ENCODE measurements around the gene CRYBG1. TPM values are rescaled to one million over a fixed set of nuclear protein-coding genes. Genes with fewer than 3 reads are reported as not detected.

Gene CRYBG1
- total and polyA plus RNA-seq, 2 of the 13 experiments (the other 11 are each of a cell fraction or from before 2014, with no cell fraction given): 10.1 to 21.9 TPM

DNA sequence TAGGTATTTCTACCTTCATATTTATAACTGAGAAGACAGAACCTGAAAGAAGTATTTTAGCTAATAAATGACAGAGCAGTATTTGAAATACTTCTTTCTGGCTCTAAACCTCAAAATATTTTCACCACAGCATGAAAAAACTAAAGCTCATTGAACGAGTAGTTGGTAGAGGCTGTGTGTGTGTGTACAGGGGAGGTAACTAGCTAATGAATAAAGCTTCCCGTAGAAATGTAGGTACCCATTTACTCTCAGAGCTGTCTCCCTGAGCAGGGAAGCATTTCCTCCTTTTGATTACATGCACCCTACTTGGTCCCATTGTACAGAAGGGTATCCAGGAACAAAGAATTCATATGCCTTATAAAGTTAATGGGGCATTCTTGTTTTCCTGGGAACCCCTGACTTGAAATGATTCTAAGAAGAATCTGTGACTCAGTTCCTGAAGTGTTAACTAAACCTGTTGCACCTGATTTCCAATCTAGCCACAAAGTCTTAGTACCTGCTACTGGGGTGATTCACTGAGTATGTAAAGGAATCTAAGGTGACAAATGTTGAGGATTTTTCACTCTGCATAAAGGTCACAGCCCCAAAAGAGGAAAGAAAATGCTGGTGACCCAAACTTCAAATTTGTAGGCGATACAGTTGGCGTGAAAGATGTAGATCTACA is 12.5 kb downstream of the CRYBG1 start (continued):
- TF ChIP-seq ZNF543 (CRISPR knock-in tag; IDR thresholded peaks at IDR 0.05) (no peak), ZNF329 (CRISPR knock-in tag; IDR thresholded peaks at IDR 0.05; ENCODE audit: low read depth) (no peak), TGIF2 (CRISPR knock-in tag; IDR thresholded peaks at IDR 0.05) (no peak), CENPT (CRISPR knock-in tag; IDR thresholded peaks at IDR 0.05; ENCODE audit: low read depth) (no peak), ZNF34 (CRISPR knock-in tag; IDR thresholded peaks at IDR 0.05; ENCODE audit: borderline replicate concordance) (no peak), ZNF788 (CRISPR knock-in tag; IDR thresholded peaks at IDR 0.05; ENCODE audit: borderline replicate concordance) (no peak)
- TF ChIP-seq, protein P1, sequence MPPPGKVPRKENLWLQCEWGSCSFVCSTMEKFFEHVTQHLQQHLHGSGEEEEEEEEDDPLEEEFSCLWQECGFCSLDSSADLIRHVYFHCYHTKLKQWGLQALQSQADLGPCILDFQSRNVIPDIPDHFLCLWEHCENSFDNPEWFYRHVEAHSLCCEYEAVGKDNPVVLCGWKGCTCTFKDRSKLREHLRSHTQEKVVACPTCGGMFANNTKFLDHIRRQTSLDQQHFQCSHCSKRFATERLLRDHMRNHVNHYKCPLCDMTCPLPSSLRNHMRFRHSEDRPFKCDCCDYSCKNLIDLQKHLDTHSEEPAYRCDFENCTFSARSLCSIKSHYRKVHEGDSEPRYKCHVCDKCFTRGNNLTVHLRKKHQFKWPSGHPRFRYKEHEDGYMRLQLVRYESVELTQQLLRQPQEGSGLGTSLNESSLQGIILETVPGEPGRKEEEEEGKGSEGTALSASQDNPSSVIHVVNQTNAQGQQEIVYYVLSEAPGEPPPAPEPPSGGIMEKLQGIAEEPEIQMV (CRISPR knock-in tag; IDR thresholded peaks at IDR 0.05; ENCODE audit: low read depth): no peak
- TF ChIP-seq, protein P2, sequence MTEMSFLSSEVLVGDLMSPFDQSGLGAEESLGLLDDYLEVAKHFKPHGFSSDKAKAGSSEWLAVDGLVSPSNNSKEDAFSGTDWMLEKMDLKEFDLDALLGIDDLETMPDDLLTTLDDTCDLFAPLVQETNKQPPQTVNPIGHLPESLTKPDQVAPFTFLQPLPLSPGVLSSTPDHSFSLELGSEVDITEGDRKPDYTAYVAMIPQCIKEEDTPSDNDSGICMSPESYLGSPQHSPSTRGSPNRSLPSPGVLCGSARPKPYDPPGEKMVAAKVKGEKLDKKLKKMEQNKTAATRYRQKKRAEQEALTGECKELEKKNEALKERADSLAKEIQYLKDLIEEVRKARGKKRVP (CRISPR knock-in tag; IDR thresholded peaks at IDR 0.05): no peak

DNA sequence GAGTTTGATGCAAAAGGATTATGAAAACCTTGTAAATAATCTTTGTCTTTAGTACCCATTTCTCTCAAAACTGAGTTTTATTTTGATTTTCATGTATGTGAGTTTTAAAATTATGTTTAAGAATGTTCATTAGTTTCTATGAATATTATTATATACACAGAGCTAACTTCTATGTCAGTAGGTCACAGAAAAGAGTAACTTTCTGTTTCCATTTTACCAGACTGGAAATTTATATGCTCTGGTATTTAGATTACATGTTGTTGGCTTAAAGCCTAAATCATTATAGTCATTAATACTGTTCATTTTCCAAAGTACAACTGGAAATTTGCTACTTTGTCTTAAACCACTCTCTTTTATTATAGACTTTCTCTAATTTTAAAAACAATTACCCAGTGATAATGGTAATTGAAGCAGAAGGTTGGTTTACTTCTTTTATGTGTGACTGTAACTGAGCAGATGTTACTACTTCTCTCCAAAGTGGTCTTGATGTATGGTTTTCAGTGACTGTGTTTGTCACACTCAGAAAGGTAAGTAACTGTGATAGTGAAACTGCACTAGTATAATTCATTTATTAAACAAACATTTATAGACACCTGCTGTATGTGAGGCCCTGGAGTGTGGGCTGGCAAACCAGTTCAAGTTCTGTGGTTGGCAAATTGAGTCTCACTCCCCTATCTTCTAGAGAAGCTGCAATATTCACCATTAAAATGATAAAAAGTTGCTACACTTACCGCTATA is 13.2 kb downstream of the CRYBG1 start:
- Histone ChIP-seq H3K27me3 (ENCODE audit: control insufficient read depth in 1 of 2, insufficient read depth in 2 of 2, low read length in 2 of 2) (peaks cover 0 to 13% of the 10 kb centered on the region in 2 experiments; a peak in 1 of 5 replicates), H3K4me3 (replicated peaks in 1 of 3; ENCODE audit: insufficient read depth in 1 of 3, low read depth in 2 of 3, low read length in 3 of 3) (no peak overlapping the region), H3K9me3 (ENCODE audit: low read length) (no peaks in the 10 kb centered on the region), H2AFZ (ENCODE audit: low read length) (no peak overlapping the region), H3K4me1 (ENCODE audit: insufficient read depth, low read length) (no peaks in the 10 kb centered on the region), H3K4me2 (ENCODE audit: low read depth, low read length) (no peak overlapping the region), H3K27ac (ENCODE audit: extremely low read length, insufficient read depth, low read length) (no peak overlapping the region), H4K20me1 (ENCODE audit: insufficient read depth, low read length) (no peaks in the 10 kb centered on the region), H3K9ac (ENCODE audit: insufficient read depth, low read depth, low read length) (no peak overlapping the region), H3K36me3 (replicated peaks in 1 of 2; ENCODE audit: control insufficient read depth in 1 of 2, insufficient read depth in 2 of 2, low read length in 2 of 2) (no peaks in the 10 kb centered on the region), H3K79me2 (ENCODE audit: insufficient read depth, low read length) (no peaks in the 10 kb centered on the region)
- WGBS (ENCODE audit: low lambda C conversion rate): 4% methylated on average over 1 of the region's 1 CpG
- POLR2A ChIA-PET: no interaction called here
- CTCF ChIA-PET (ENCODE audit: low intra/inter-chr PET ratio, low total read pairs): no interaction called here
- DNase-seq (ENCODE audit: low spot score): no peak
- no peak for ATAC-seq
- no TSS peak for BruUV-seq (replicated peaks)
- in situ Hi-C loops (cut with HindIII; ENCODE audit: extremely low pct_ligation_motif_present, low pct_unique_long_range_greater_than_20kb) (no loop called here), intact Hi-C loops (cut with micrococcal nuclease; ENCODE audit: unreplicated experiment) (no loop called here)
- FAIRE-seq: no peak
- no peak for TF ChIP-seq NR2C2 (CRISPR knock-in tag; IDR thresholded peaks at IDR 0.05; ENCODE audit: borderline replicate concordance)
- no peak for TF ChIP-seq SAFB2 (CRISPR knock-in tag; IDR thresholded peaks at IDR 0.05; ENCODE audit: borderline replicate concordance, low read depth)
- TF ChIP-seq TAF15 (IDR thresholded peaks at IDR 0.05; ENCODE audit: low read depth, low read length, poor library complexity, severe bottlenecking): no peak
- no peak for TF ChIP-seq PCBP1 (IDR thresholded peaks at IDR 0.05; ENCODE audit: borderline replicate concordance, low read depth, low read length)
- TF ChIP-seq, protein P3, sequence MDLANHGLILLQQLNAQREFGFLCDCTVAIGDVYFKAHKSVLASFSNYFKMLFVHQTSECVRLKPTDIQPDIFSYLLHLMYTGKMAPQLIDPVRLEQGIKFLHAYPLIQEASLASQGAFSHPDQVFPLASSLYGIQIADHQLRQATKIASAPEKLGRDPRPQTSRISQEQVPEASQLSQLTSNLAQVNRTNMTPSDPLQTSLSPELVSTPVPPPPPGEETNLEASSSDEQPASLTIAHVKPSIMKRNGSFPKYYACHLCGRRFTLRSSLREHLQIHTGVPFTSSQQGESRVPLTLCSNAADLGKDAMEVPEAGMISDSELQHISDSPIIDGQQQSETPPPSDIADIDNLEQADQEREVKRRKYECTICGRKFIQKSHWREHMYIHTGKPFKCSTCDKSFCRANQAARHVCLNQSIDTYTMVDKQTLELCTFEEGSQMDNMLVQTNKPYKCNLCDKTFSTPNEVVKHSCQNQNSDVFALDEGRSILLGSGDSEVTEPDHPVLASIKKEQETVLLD (CRISPR knock-in tag; IDR thresholded peaks at IDR 0.05; ENCODE audit: low read depth): no peak
- TF ChIP-seq SAP130 (CRISPR knock-in tag; IDR thresholded peaks at IDR 0.05; ENCODE audit: low read depth): no peak
- TF ChIP-seq TOPORS (CRISPR knock-in tag; IDR thresholded peaks at IDR 0.05): no peak
- no peak for TF ChIP-seq FOXO1 (CRISPR knock-in tag; IDR thresholded peaks at IDR 0.05)
- no peak for TF ChIP-seq ELF3 (CRISPR knock-in tag; IDR thresholded peaks at IDR 0.05)
- no peak for TF ChIP-seq CCAR2 (optimal IDR thresholded peaks at IDR 0.05; ENCODE audit: low read depth, low read length)
- no peak for TF ChIP-seq ZNF782 (CRISPR knock-in tag; IDR thresholded peaks at IDR 0.05; ENCODE audit: borderline replicate concordance)
- TF ChIP-seq ZSCAN9 (CRISPR knock-in tag; IDR thresholded peaks at IDR 0.05; ENCODE audit: borderline replicate concordance): no peak
